Measurements from ENCODE around the gene UBTFL1. TPM values are rescaled to one million over a fixed set of nuclear protein-coding genes. Genes with fewer than 3 reads are reported as not detected.

The UBTFL1 gene
- total RNA-seq, 2 donors from 2014 or later, result not detected

DNA sequence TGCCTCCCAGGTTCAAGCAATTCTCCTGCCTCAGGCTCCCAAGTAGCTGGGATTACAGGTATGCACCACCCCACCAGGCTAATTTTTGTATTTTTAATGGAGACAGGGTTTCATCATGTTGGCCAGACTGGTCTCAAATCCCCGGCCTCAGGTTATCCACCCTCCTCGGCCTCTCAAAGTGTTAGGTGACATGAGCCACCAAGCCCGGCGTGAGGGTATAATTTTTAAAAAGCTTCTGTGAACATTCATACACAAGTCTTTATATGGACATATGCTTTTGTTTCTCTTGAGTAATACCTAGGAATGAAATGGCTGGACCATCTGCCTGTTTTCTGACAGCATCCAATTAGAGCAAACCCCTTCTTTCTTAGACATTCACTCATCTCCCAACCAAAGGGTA is 34.4 kb downstream of the UBTFL1 start:
- Histone ChIP-seq H3K27ac (no peak overlapping the region), H3K27me3 (no peaks in the 10 kb centered on the region), H3K4me1 (no peaks in the 10 kb centered on the region), H3K9me3 (no peaks in the 10 kb centered on the region), H3K36me3 (no peaks in the 10 kb centered on the region), H3K4me3 (no peak overlapping the region)
- TF ChIP-seq, protein P1, sequence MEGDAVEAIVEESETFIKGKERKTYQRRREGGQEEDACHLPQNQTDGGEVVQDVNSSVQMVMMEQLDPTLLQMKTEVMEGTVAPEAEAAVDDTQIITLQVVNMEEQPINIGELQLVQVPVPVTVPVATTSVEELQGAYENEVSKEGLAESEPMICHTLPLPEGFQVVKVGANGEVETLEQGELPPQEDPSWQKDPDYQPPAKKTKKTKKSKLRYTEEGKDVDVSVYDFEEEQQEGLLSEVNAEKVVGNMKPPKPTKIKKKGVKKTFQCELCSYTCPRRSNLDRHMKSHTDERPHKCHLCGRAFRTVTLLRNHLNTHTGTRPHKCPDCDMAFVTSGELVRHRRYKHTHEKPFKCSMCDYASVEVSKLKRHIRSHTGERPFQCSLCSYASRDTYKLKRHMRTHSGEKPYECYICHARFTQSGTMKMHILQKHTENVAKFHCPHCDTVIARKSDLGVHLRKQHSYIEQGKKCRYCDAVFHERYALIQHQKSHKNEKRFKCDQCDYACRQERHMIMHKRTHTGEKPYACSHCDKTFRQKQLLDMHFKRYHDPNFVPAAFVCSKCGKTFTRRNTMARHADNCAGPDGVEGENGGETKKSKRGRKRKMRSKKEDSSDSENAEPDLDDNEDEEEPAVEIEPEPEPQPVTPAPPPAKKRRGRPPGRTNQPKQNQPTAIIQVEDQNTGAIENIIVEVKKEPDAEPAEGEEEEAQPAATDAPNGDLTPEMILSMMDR (IDR thresholded peaks at IDR 0.05), result no peak
- no peak for DNase-seq (ENCODE audit: low spot score)

DNA sequence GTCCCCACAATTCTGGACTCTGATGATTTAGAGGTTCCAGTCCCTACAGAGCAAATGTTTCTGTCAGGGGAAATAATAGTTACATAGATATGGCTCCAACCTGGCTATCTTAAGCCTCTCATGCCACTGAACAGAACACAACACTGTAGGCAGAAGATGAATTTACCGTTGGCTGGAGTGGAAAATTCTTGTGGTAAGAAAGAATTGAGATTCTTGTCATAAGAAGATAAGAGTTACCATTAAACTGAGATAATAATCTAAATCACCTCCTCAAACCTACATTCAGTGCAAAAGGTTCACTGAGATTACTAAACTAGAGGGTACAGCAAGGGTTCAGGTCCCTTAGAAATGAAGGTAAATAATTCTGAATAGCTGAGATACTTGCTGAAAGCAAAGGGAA is 38.6 kb downstream of the UBTFL1 start:
- Histone ChIP-seq H3K27ac (no peak overlapping the region), H3K27me3 (no peaks in the 10 kb centered on the region), H3K4me3 (no peak overlapping the region), H3K36me3 (no peaks in the 10 kb centered on the region), H3K4me1 (no peaks in the 10 kb centered on the region), H3K9me3 (no peaks in the 10 kb centered on the region)
- no peak for DNase-seq (ENCODE audit: low spot score)
- TF ChIP-seq, protein P1 (IDR thresholded peaks at IDR 0.05), result no peak

DNA sequence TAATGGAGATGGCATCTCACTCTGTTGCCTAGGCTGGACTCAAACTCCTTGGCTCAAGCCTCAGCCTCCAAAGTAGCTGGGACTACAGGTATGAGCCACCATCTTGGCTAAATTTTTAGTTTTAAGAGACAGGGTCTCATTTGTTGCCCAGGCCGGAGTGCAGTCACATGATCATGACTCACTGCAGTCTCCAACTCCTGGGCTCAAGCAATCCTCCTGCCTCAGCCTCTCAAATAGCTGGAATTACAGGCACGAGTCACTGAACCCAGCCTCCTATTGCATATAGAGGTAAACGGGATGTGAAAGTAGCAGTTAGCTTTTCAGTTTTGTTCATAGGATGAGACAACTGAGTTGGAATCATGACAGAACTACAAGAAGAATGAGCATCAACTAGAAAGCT is 39.2 kb downstream of the UBTFL1 start:
- Histone ChIP-seq H3K27me3 (no peaks in the 10 kb centered on the region), H3K4me1 (no peaks in the 10 kb centered on the region), H3K4me3 (no peak overlapping the region), H3K27ac (no peak overlapping the region), H3K36me3 (no peaks in the 10 kb centered on the region), H3K9me3 (no peaks in the 10 kb centered on the region)
- TF ChIP-seq, protein P1 (IDR thresholded peaks at IDR 0.05), result no peak
- DNase-seq (ENCODE audit: low spot score), result no peak

DNA sequence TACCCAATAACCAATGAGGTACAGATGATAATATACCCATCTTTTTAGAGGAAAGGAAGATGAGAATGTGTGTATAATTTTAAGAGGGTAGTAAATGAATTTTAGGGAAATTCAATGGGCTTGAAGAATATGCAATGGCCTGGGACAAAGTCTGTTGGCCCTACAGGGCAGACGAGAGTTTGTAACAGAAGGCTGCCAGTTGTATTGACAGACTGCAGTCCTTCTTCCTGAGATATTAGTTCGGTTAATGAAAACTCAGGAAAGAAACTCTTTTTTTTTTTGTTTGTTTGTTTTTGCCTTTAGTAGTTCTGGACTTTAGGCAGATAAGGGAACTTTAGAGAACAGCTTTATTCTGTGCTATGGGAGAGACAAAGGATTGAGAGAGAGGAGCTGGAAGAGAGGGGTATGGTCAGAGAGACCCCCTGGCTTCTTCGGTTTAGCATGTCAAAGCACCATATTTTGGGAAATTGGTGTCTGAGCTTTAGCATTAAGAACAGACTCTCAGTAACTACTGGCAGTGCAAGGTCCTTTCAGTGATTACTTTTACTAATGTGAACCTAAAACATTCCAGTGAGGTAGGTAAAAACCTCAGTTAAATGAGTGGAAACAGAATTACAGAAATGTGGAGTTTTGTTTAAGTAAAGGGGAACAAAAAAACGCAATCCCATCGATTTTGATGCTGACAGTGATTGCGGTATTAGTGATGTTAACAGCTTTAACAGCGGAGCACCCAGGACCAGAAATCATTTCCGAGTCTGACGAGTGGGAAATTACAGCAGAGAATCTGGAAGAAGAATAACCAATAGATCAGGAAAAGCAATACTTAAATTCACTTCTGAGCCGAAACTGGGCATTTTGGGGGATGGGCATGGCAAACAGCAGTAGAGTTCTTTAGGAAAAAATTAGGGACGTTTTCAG is 48.1 kb downstream of the UBTFL1 start:
- Histone ChIP-seq H3K36me3 (no peaks in the 10 kb centered on the region), H3K9me3 (no peaks in the 10 kb centered on the region), H3K27ac (peak overlapping the region in 1 of 2 donors; percentile 44), H3K4me1 (peaks cover 0 to 6% of the 10 kb centered on the region in 2 donors), H3K4me3 (peak overlapping the region; percentile 55 to 56), H3K27me3 (no peaks in the 10 kb centered on the region)
- no peak for DNase-seq (ENCODE audit: low spot score)
- TF ChIP-seq, protein P1 (IDR thresholded peaks at IDR 0.05), result no peak

DNA sequence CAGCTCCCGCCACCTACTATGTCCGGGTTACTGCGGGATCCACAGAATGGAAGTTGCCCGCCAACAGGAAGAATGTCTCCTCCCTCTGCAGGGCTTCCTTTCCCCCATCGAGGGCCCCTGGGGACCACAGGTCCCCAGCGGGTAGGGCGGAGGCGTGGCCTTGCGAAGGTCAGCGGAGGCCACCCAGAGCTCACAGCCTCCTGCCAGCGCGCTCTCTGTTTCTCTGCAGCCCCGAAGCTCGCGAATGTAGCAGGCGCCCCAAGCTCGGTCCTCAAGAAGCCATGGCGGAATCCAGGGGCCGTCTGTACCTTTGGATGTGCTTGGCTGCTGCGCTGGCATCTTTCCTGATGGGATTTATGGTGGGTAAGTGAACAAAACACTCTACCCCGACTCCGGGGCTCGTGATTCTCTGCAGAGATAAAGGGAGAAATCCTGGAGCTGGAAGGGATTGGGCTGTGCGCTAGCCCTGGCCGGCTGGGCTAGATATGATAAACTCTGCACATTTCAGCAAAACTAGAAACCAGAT is 48.8 kb downstream of the UBTFL1 start, which contains the start of gene NAALAD2:
Gene NAALAD2, plus strand, starts transcription at position 186 of the 526 bp plus-strand sequence. Its CDS starts 96 bp downstream, at position 282.
- H3K4me1 ChIP-seq, result peaks cover 0 to 6% of the 10 kb centered on the region in 2 donors
- H3K36me3 ChIP-seq, result no peaks in the 10 kb centered on the region
- TF ChIP-seq, protein P1 (IDR thresholded peaks at IDR 0.05), result no peak
- no peaks in the 10 kb centered on the region for H3K27me3 ChIP-seq
- no peaks in the 10 kb centered on the region for H3K9me3 ChIP-seq
- H3K27ac ChIP-seq, result peak within 1 kb of the TSS in 1 of 2 donors; percentile 44
- peak within 1 kb of the TSS; percentile 55 to 56 for H3K4me3 ChIP-seq
- peak; percentile 65 for DNase-seq (ENCODE audit: low spot score)
